Activated naive CD4-positive, alpha-beta T cell treated with anti-CD3 and anti-CD28 coated beads, Interleukin-2, amount 50 U/mL, for 24 hours (primary cell): Measurements from ENCODE around the gene FGF7.
"Not testable (repeated sequence)": the region's sequence is repeated elsewhere in the genome, so short reads cannot be mapped to it uniquely, and the experiment has no call there.

Source experiments
- H3K27ac Mint-ChIP-seq: one replicate; pipeline ENCODE4 v1.8.0; 2021; ENCODE audit warnings: mild to moderate bottlenecking, mixed read lengths
- H3K27me3 Mint-ChIP-seq: one replicate; pipeline ENCODE4 v1.8.0; 2021; ENCODE audit warnings: mixed read lengths
- H3K36me3 Mint-ChIP-seq: one replicate; pipeline ENCODE4 v1.8.0; 2021; ENCODE audit warnings: mixed read lengths
- H3K4me1 Mint-ChIP-seq: one replicate; pipeline ENCODE4 v1.8.0; 2021; ENCODE audit warnings: mixed read lengths
- H3K4me3 Mint-ChIP-seq: one replicate; pipeline ENCODE4 v1.8.0; 2021; ENCODE audit warnings: mild to moderate bottlenecking, mixed read lengths
- H3K9me3 Mint-ChIP-seq: one replicate; pipeline ENCODE4 v1.8.0; 2021; ENCODE audit warnings: mixed read lengths

FGF7 gene

GRCh38 chr15:49466119-49466518, 43.1 kb downstream of the FGF7 start:
- Mint-ChIP-seq H3K4me3 (no peak overlapping the region), H3K27me3 (no peaks in the 10 kb centered on the region), H3K27ac (no peak overlapping the region), H3K4me1 (peaks cover 9% of the 10 kb centered on the region), H3K36me3 (no peaks in the 10 kb centered on the region), H3K9me3 (no peaks in the 10 kb centered on the region)

- H3K9me3 Mint-ChIP-seq: no peaks in the 10 kb centered on the region
- H3K27ac Mint-ChIP-seq: no peak overlapping the region
- no peak overlapping the region for H3K4me3 Mint-ChIP-seq
- H3K36me3 Mint-ChIP-seq: no peaks in the 10 kb centered on the region
- H3K4me1 Mint-ChIP-seq: peaks cover 9% of the 10 kb centered on the region
- H3K27me3 Mint-ChIP-seq: no peaks in the 10 kb centered on the region
These were observed 44.9 kb downstream of the FGF7 start for GRCh38 chr15:49467746-49468480.

DNA sequence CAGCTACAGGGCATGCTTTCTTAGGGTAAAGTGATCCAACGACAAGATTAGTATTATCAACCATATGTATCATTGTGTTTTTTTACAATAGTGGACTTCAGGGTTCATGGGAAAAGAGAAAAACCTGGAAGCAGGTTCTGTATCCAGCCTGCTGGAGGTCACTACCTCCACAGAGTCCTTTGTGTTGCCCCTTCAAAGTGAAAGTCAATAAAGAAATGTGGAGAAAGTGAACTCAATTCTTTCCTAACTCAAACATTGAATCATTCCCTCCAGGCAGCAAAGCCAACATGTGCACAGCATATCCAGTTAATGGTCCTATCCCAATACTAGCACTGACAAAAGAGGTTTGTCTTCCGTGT, 45.4 kb downstream of the FGF7 start:
- Mint-ChIP-seq H3K4me1 (peaks cover 9% of the 10 kb centered on the region), H3K27me3 (no peaks in the 10 kb centered on the region), H3K9me3 (no peaks in the 10 kb centered on the region), H3K36me3 (no peaks in the 10 kb centered on the region), H3K4me3 (no peak overlapping the region), H3K27ac (no peak overlapping the region)

GRCh38 chr15:49471248-49471647, 48.2 kb downstream of the FGF7 start:
- not testable (repeated sequence) for H3K27me3 Mint-ChIP-seq, H3K4me3 Mint-ChIP-seq, H3K9me3 Mint-ChIP-seq, H3K27ac Mint-ChIP-seq, H3K4me1 Mint-ChIP-seq, H3K36me3 Mint-ChIP-seq

DNA sequence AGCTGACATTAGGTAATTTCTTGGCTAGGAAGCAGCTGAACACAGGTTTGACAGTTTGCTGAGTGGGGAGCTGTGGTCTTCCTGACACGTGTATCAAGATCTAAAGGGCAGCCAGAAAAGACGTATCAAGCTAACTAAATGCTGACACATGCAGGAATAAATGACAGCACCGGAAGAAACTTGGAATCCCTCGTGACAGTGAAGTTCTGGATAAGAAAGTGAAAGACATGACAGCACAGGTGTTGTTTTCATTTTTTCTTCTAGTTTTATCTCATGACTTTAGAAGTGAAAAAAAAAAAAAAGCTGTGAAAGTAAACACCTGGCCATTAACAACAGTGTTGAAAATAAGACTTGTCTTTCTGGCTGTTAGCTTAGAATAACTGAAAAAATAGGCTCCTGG, 48.7 kb downstream of the FGF7 start:
- H3K27ac Mint-ChIP-seq: no peak overlapping the region
- peaks cover 3% of the 10 kb centered on the region for H3K4me1 Mint-ChIP-seq
- H3K4me3 Mint-ChIP-seq: no peak overlapping the region
- no peaks in the 10 kb centered on the region for H3K36me3 Mint-ChIP-seq
- H3K9me3 Mint-ChIP-seq: no peaks in the 10 kb centered on the region
- no peaks in the 10 kb centered on the region for H3K27me3 Mint-ChIP-seq

DNA sequence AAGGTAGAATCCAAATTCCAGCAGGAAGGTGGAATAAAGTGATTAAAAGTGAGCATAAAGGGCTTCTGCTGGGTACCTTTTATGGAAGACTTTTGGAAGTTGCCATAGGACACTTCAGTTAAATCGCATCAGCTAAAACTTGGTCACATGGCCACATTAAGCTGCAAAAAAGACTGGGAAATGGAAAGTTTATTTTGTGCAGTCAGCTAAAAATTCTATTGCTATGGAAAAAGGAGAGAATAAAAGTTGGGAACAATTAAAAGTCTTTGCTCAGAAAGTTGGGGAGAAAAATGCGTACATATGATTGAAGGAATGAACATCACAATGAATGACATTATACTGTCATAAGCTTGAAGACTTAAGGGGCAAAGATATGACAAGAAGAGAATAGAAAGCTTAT, 49.3 kb downstream of the FGF7 start:
- Mint-ChIP-seq H3K27ac (no peak overlapping the region), H3K36me3 (no peaks in the 10 kb centered on the region), H3K9me3 (no peaks in the 10 kb centered on the region), H3K27me3 (no peaks in the 10 kb centered on the region), H3K4me1 (no peaks in the 10 kb centered on the region), H3K4me3 (no peak overlapping the region)

DNA sequence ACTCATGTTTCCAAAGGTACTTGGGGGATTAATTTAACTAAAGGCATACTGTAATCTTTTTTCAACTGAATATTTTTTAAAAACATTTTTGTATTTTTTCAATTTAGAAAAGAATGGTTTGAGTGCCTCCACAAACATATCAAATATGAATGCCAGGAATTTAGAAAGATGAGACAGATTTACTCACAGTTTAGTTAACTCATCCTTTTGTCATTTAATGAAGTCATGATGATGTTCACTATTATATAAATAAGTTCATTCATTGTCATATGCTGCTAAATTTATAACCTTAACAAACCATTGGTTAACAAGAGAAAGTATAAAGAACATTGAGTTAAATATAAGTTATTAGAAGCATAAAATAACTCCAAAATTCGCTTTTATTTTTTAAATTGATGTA, 50.0 kb downstream of the FGF7 start:
- H3K27me3 Mint-ChIP-seq: no peaks in the 10 kb centered on the region
- no peak overlapping the region for H3K27ac Mint-ChIP-seq
- H3K36me3 Mint-ChIP-seq: no peaks in the 10 kb centered on the region
- H3K4me1 Mint-ChIP-seq: no peaks in the 10 kb centered on the region
- H3K4me3 Mint-ChIP-seq: no peak overlapping the region
- no peaks in the 10 kb centered on the region for H3K9me3 Mint-ChIP-seq

DNA sequence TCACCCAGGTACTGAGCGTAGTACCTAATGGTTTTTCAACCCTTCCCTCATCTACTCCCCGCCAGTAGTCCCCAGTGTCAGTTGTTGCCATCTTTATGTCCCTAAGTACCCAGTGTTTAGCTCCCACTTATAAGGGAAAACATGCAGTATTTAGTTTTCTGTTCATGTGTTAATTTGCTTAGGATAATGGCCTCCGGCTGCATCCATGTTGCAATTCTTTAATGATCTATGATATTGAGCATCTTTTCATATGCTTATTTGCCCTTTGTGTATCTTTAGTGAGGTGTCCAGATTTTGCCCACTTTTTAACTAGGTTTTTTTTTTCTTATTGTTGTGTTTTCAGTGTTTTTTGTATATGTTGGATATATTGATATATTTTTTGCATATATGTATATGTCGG, 55.0 kb downstream of the FGF7 start:
- not testable (repeated sequence) for H3K27ac Mint-ChIP-seq, H3K27me3 Mint-ChIP-seq

DNA sequence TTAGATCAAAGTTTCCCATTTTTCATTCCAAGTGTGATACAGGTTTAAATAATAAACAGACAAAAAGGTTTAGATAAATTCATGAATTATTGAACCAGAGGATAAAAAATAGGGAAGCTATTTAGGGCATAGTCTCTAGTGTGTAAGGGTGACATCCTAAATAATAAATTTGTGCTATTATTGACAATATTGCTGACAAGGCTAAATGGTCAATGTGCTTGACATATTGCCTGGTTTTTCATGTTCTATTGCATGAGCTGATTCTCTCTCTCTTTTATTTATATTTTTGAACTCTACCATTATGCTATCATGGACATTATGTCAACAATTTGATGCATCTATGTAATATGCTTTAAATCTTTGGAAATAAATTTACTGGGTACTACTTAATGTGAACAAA, 55.9 kb downstream of the FGF7 start:
- not testable (repeated sequence) for H3K9me3 Mint-ChIP-seq, H3K27me3 Mint-ChIP-seq, H3K27ac Mint-ChIP-seq

More for the DNA sequence above, 55.0 kb downstream of the FGF7 start:
- H3K4me1 Mint-ChIP-seq, H3K4me3 Mint-ChIP-seq, H3K9me3 Mint-ChIP-seq, H3K36me3 Mint-ChIP-seq: not testable (repeated sequence)

DNA sequence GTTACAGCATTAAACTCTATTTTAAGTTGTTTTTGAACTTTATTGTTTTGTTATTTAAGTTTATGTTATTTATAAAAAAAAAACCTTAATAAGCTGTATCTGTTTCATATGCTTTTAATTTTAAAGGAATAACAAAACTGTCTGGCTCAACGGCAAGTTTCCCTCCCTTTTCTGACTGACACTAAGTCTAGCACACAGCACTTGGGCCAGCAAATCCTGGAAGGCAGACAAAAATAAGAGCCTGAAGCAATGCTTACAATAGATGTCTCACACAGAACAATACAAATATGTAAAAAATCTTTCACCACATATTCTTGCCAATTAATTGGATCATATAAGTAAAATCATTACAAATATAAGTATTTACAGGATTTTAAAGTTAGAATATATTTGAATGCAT, 62.4 kb downstream of the FGF7 start:
- not testable (repeated sequence) for H3K4me1 Mint-ChIP-seq, H3K27ac Mint-ChIP-seq, H3K27me3 Mint-ChIP-seq, H3K9me3 Mint-ChIP-seq, H3K4me3 Mint-ChIP-seq, H3K36me3 Mint-ChIP-seq

More for the DNA sequence above, 55.9 kb downstream of the FGF7 start:
- not testable (repeated sequence) for H3K4me1 Mint-ChIP-seq, H3K36me3 Mint-ChIP-seq, H3K4me3 Mint-ChIP-seq

- Mint-ChIP-seq H3K36me3 (peaks cover 3% of the 10 kb centered on the region), H3K4me3 (no peak overlapping the region), H3K4me1 (no peaks in the 10 kb centered on the region), H3K27ac (no peak overlapping the region), H3K9me3 (no peaks in the 10 kb centered on the region), H3K27me3 (no peaks in the 10 kb centered on the region)
These were observed 67.9 kb downstream of the FGF7 start for GRCh38 chr15:49490966-49491365.

DNA sequence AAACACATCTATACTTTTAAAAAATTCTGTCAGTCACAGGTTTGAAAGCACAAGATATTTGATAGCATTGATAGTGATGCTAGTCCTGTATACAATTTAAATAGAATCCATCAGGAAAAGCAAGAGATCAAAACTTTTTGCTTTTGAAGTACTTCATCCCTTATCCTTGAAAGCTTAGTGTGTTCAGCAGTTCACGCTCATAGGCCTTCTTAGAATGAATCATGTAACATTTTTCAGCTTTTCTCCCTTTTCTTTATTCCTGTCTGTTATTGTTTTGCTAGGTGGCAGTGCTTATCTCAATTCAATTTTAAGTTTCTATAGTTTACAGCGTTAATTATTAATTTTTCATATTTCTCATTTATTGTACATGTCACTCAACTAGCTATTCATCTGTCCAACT, 69.1 kb downstream of the FGF7 start:
- no peak overlapping the region for H3K4me3 Mint-ChIP-seq
- H3K27me3 Mint-ChIP-seq: no peaks in the 10 kb centered on the region
- H3K4me1 Mint-ChIP-seq: no peaks in the 10 kb centered on the region
- H3K9me3 Mint-ChIP-seq: no peaks in the 10 kb centered on the region
- peaks cover 3% of the 10 kb centered on the region for H3K36me3 Mint-ChIP-seq
- no peak overlapping the region for H3K27ac Mint-ChIP-seq

DNA sequence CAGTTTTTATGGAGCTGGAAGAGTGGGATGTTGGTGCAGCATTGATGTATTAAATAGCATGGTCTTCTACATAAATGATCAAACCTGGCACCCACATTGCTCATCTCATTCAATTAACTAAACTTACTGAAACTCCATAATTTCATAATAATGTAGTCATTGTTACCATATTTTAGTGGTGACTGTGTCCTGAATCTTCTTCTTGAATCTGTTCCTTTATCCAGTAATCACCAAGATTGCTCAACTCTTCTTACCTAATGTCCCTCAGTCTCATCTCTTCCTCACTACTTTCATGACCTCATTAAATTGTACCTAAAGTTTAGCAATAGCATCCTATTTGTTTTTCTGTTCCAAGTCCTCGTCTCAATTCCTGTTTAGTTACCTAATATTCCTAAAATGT, 69.8 kb downstream of the FGF7 start:
- Mint-ChIP-seq H3K9me3 (no peaks in the 10 kb centered on the region), H3K36me3 (peaks cover 3% of the 10 kb centered on the region), H3K4me3 (no peak overlapping the region), H3K27ac (no peak overlapping the region), H3K27me3 (no peaks in the 10 kb centered on the region), H3K4me1 (no peaks in the 10 kb centered on the region)

GRCh38 chr15:49494842-49495241, 71.8 kb downstream of the FGF7 start:
- Mint-ChIP-seq H3K36me3 (peaks cover 3% of the 10 kb centered on the region), H3K4me1 (no peaks in the 10 kb centered on the region), H3K9me3 (no peaks in the 10 kb centered on the region), H3K4me3 (no peak overlapping the region), H3K27ac (no peak overlapping the region), H3K27me3 (no peaks in the 10 kb centered on the region)

DNA sequence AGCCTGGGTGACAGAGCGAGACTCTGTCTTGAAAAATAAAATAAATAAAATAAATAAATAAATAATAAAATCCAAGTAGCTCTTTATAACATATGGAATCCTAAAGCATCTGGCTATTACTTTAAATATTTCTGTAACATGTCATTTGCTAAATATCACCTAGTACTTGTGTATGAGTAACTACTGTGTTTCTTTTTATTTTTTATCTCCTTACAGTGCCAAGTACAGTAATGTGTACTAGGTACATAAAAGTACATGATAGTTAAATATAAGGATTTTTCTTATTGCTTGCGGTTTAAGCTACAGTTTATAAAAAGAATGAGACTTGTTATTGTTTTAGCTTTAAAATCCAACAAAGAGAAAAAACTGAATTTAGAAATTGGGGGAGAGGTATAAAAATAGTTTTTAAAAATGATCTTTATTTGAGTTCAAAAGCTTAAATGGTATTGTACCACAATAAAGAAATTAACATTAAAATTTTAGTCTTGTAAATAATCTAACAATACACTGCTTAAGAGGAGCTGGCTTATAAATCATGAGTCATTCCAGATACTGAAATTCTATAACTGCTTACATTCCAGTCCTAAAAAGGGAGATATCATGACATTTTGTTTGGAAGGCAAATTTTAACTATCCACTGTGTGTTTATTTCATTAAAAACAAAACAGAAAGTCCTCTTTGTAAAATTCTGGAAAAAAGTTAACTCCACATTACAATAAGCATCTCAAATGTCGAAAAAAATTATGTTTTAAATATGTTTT, 73.1 kb downstream of the FGF7 start:
- Mint-ChIP-seq H3K4me3 (no peak overlapping the region), H3K4me1 (no peaks in the 10 kb centered on the region), H3K36me3 (no peaks in the 10 kb centered on the region)

GRCh38 chr15:49501586-49501985, 78.5 kb downstream of the FGF7 start:
- Mint-ChIP-seq H3K27ac (no peak overlapping the region), H3K36me3 (no peaks in the 10 kb centered on the region), H3K4me3 (no peak overlapping the region), H3K9me3 (no peaks in the 10 kb centered on the region), H3K4me1 (no peaks in the 10 kb centered on the region), H3K27me3 (no peaks in the 10 kb centered on the region)

More for the DNA sequence above, 73.1 kb downstream of the FGF7 start:
- Mint-ChIP-seq H3K27me3 (no peaks in the 10 kb centered on the region), H3K9me3 (no peaks in the 10 kb centered on the region), H3K27ac (no peak overlapping the region)

- Mint-ChIP-seq H3K4me3 (no peak overlapping the region), H3K27me3 (peaks cover 2% of the 10 kb centered on the region), H3K4me1 (no peaks in the 10 kb centered on the region), H3K27ac (no peak overlapping the region), H3K36me3 (no peaks in the 10 kb centered on the region), H3K9me3 (peaks cover 5% of the 10 kb centered on the region)
These were observed 83.3 kb downstream of the FGF7 start for GRCh38 chr15:49506341-49506740.
